AG04449 (cell line): Measurements from ENCODE around the gene HOXB1.

Source experiments
- CTCF ChIA-PET: fragments of 350-600 bp; formaldehyde crosslinking; extraction: SDS; loops from one replicate; lab custom pipeline; 2021; ENCODE audit warnings: antibody characterized with exemption; lab: Yijun Ruan, JAX
- POLR2A ChIA-PET: fragments of 400-600, 350-600 bp; formaldehyde crosslinking; extraction: SDS; loops from one replicate; lab custom pipeline; 2020; ENCODE audit warnings: antibody characterized with exemption, inconsistent platforms; lab: Yijun Ruan, JAX
- DNase-seq: peaks from one replicate; pipeline ENCODE4 v3.0.0-alpha.2; 2010; ENCODE audit warnings: low read depth, low spot score
- H3K4me3 ChIP-seq: 2 replicates; pipeline ENCODE4 v1.5.1; 2011; ENCODE audit warnings: low read depth, mild to moderate bottlenecking, control low read depth, low read length
- CTCF ChIP-seq: IDR thresholded peaks from one replicate; pipeline ENCODE4 v1.5.1; 2011; ENCODE audit warnings: mild to moderate bottlenecking, moderate library complexity, low read length, control low read depth, inconsistent platforms; ENCODE audit not compliant: insufficient read depth; ENCODE audit errors: missing control alignments

The HOXB1 gene

GRCh38 chr17:48565022-48565554, 34.3 kb upstream of the HOXB1 start:
- POLR2A ChIA-PET: no interaction called here
- no peak for DNase-seq
- CTCF ChIA-PET: interaction anchor here (2.5 kb wide), 1 partner anchor 73 kb away, joined by 7 read pairs; no protein-coding TSS in a partner anchor
- peak overlapping the region; percentile 54 for H3K4me3 ChIP-seq
- TF ChIP-seq CTCF: no peak

GRCh38 chr17:48564188-48565021, 33.6 kb upstream of the HOXB1 start:
- no peak for DNase-seq
- peak overlapping the region; percentile 54 for H3K4me3 ChIP-seq
- ChIA-PET CTCF (interaction anchor here (0.9 to 2.8 kb wide), 3 partner anchors 15 to 228 kb away, joined by 3 to 10 read pairs (median 7); no protein-coding TSS in a partner anchor), POLR2A (interaction anchor here (0.8 kb wide), 1 partner anchor 9 kb away, joined by 5 read pairs; no protein-coding TSS in a partner anchor)
- TF ChIP-seq CTCF: no peak

- no peak for TF ChIP-seq CTCF
- no peak for DNase-seq
- ChIA-PET POLR2A (interaction anchor here (0.8 kb wide), 1 partner anchor 9 kb away, joined by 5 read pairs; no protein-coding TSS in a partner anchor), CTCF (interaction anchor here (0.8 to 2.8 kb wide), 6 partner anchors 15 to 228 kb away, joined by 3 to 10 read pairs (median 4); no protein-coding TSS in a partner anchor)
- H3K4me3 ChIP-seq: peak overlapping the region; percentile 54
Measured at GRCh38 chr17:48563867-48564187, 33.0 kb upstream of the HOXB1 start.

GRCh38 chr17:48563385-48563838, 32.6 kb upstream of the HOXB1 start:
- no peak for DNase-seq
- ChIA-PET POLR2A (interaction anchor here (0.7 to 1.1 kb wide), 3 partner anchors 8 to 37 kb away, joined by 3 to 5 read pairs (median 3); no protein-coding TSS in a partner anchor), CTCF (interaction anchor here (0.8 to 2.8 kb wide), 7 partner anchors 11 to 227 kb away, joined by 3 to 10 read pairs (median 4); no protein-coding TSS in a partner anchor)
- H3K4me3 ChIP-seq: peak overlapping the region; percentile 54
- no peak for TF ChIP-seq CTCF

- ChIA-PET CTCF (interaction anchor here (1.0 to 2.8 kb wide), 5 partner anchors 10 to 227 kb away, joined by 3 to 10 read pairs (median 4); no protein-coding TSS in a partner anchor), POLR2A (interaction anchor here (0.6 to 1.2 kb wide), 5 partner anchors 13 to 142 kb away, joined by 3 to 4 read pairs (median 3); partner anchors contain the start of gene HOXB5)
- TF ChIP-seq CTCF: no peak
- peak overlapping the region; percentile 54 for H3K4me3 ChIP-seq
- no peak for DNase-seq
Measured at GRCh38 chr17:48562934-48563333, 32.1 kb upstream of the HOXB1 start.
